Measurements from ENCODE around the gene FOSL1. TPM values are rescaled to one million over a fixed set of nuclear protein-coding genes. Genes with fewer than 3 reads are reported as not detected.

Gene FOSL1
- total RNA-seq, 1 experiment from 2014 or later: 58.8 TPM

DNA sequence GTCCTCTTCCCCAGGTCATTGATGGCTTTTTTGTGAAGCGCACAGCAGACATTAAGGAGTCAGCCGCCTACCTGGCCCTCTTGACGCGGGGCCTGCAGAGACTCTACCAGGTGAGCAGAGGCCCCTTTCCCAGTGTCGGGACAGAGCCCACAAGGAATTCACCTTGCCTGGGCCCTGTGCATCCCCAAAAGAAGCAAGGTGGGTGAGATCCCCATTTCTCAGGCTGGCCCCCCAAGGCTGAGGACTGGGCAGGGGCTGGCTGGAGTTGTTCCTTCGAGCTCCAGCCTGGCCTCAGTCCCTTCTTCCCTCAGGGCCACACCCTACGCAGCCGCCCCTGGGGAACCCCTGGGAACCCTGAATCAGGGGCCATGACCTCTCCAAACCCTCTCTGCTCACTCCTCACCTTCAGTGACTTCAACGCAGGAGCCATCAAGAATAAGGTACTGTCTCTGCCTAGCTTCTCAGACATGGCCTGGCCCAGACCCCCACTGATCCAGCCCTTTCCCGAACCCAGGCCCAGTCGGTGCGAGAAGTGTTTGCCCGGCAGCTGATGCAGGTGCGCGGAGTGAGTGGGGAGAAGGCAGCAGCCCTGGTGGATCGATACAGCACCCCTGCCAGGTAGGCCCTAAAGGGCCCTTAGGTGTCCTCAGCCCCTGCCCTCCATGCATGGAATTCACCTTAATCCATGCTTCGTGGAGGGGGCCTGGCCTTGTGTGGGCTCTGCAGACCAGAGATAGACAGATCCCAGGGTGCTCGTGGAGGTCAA, 35.3 kb downstream of the FOSL1 start:
- peaks cover 24% of the 10 kb centered on the region for H3K79me2 ChIP-seq (ENCODE audit: low read depth)
- intact Hi-C loops (cut with micrococcal nuclease; ENCODE audit: unreplicated experiment): no loop called here
- BruUV-seq (replicated peaks): no TSS peak
- peaks cover 23% of the 10 kb centered on the region for H3K36me3 ChIP-seq (ENCODE audit: low read depth)
- no peaks in the 10 kb centered on the region; the same call in 1 of the 2 replicates for H4K20me1 ChIP-seq (ENCODE audit: insufficient read depth)
- H3K9me3 ChIP-seq (ENCODE audit: insufficient read depth, low read depth): no peaks in the 10 kb centered on the region
- H3K4me2 ChIP-seq: no peak overlapping the region
- H3K4me1 ChIP-seq (replicated peaks; ENCODE audit: insufficient read depth): peaks cover 10% of the 10 kb centered on the region
- no peak overlapping the region for H3K27ac ChIP-seq
- no peak for TF ChIP-seq EZH2 (IDR thresholded peaks at IDR 0.05; ENCODE audit: low read depth)
- TF ChIP-seq, protein P1, sequence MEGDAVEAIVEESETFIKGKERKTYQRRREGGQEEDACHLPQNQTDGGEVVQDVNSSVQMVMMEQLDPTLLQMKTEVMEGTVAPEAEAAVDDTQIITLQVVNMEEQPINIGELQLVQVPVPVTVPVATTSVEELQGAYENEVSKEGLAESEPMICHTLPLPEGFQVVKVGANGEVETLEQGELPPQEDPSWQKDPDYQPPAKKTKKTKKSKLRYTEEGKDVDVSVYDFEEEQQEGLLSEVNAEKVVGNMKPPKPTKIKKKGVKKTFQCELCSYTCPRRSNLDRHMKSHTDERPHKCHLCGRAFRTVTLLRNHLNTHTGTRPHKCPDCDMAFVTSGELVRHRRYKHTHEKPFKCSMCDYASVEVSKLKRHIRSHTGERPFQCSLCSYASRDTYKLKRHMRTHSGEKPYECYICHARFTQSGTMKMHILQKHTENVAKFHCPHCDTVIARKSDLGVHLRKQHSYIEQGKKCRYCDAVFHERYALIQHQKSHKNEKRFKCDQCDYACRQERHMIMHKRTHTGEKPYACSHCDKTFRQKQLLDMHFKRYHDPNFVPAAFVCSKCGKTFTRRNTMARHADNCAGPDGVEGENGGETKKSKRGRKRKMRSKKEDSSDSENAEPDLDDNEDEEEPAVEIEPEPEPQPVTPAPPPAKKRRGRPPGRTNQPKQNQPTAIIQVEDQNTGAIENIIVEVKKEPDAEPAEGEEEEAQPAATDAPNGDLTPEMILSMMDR (conservative IDR thresholded peaks at IDR 0.05): no peak
- H3F3A ChIP-seq (ENCODE audit: insufficient read depth, low read depth): peaks cover 40% of the 10 kb centered on the region
- H2AFZ ChIP-seq: no peak overlapping the region
- no peaks in the 10 kb centered on the region for H3K27me3 ChIP-seq (ENCODE audit: insufficient read depth, low read depth)
- no peak overlapping the region for H3K4me3 ChIP-seq
- ChIA-PET POLR2A (ENCODE audit: unreplicated experiment) (interaction anchor here (0.7 kb wide), 1 partner anchor 977 kb away, joined by 5 read pairs; no protein-coding TSS in a partner anchor), CTCF (no interaction called here)
- DNase-seq: no peak
- no peaks in the 10 kb centered on the region for H3K9me2 ChIP-seq (ENCODE audit: insufficient read depth)

- Histone ChIP-seq H4K20me1 (ENCODE audit: insufficient read depth) (no peaks in the 10 kb centered on the region; the same call in 1 of the 2 replicates), H3K9me3 (ENCODE audit: insufficient read depth, low read depth) (no peaks in the 10 kb centered on the region), H2AFZ (no peak overlapping the region), H3K27me3 (ENCODE audit: insufficient read depth, low read depth) (no peaks in the 10 kb centered on the region), H3F3A (ENCODE audit: insufficient read depth, low read depth) (peaks cover 38% of the 10 kb centered on the region), H3K4me1 (replicated peaks; ENCODE audit: insufficient read depth) (peaks cover 13% of the 10 kb centered on the region), H3K9me2 (ENCODE audit: insufficient read depth) (no peaks in the 10 kb centered on the region), H3K79me2 (ENCODE audit: low read depth) (peaks cover 24% of the 10 kb centered on the region), H3K4me3 (no peak overlapping the region), H3K27ac (no peak overlapping the region), H3K4me2 (no peak overlapping the region), H3K36me3 (ENCODE audit: low read depth) (peaks cover 23% of the 10 kb centered on the region)
- TF ChIP-seq EZH2 (IDR thresholded peaks at IDR 0.05; ENCODE audit: low read depth): no peak
- TF ChIP-seq, protein P1 (conservative IDR thresholded peaks at IDR 0.05): no peak
- DNase-seq: no peak
- POLR2A ChIA-PET (ENCODE audit: unreplicated experiment): no interaction called here
- BruUV-seq (replicated peaks): no TSS peak
- CTCF ChIA-PET: interaction anchor here (0.5 kb wide), 1 partner anchor 135 kb away, joined by 21 read pairs; no protein-coding TSS in a partner anchor
- intact Hi-C loops (cut with micrococcal nuclease; ENCODE audit: unreplicated experiment): no loop called here
Measured at GRCh38 chr11:65863889-65864705, 36.1 kb downstream of the FOSL1 start.
